Sigmoid colon (tissue), 4 donors: ENCODE measurements around the gene FGFBP1.

Experiments
- CTCF ChIP-seq, 4 experiments: fragments of 450-650 bp in 3 of 4; fragments of 200-600 bp in 1 of 4; IDR thresholded peaks; one replicate each; pipeline ENCODE4 v1.5.1; 2016 to 2019; ENCODE audit warnings: antibody characterized with exemption in 4 of 4, mild to moderate bottlenecking in 3 of 4, moderate library complexity in 2 of 4
- POLR2A ChIP-seq, 2 donors: fragments of 450-650 bp; IDR thresholded peaks; one replicate each; pipeline ENCODE4 v1.6.1; 2016; ENCODE audit warnings: antibody characterized with exemption in 2 of 2, mild to moderate bottlenecking in 2 of 2, moderate library complexity in 2 of 2
- POLR2AphosphoS5 ChIP-seq, 4 donors: sonication (generic); formaldehyde crosslinking; IDR thresholded peaks; one replicate each; pipeline ENCODE4 v1.6.1; 2017; ENCODE audit warnings: antibody characterized with exemption in 4 of 4

DNA sequence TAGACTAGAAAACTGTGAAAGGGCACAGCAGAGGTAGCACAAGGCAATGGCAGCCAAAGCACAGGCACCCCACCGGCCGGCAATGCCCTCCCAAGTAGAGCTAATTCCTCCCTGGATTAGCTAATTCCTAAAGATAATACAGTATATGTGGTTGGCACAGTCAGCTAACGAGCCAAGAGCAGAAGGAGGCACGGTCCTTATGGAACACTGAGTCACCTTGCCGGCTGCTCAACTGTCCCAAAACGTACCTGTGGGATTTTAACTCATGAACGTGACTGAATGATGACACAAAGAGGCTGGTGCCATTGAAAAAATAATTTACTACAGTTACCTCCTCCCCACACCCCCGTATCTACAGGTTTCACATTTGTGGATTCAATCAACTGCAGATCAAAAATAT, 9.1 kb upstream of the FGFBP1 start:
- TF ChIP-seq CTCF (IDR thresholded peaks at IDR 0.05) (no peak), POLR2AphosphoS5 (IDR thresholded peaks at IDR 0.05) (no peak), POLR2A (IDR thresholded peaks at IDR 0.05) (no peak)
